ENCODE results near the gene KRT24.

KRT24 gene

DNA sequence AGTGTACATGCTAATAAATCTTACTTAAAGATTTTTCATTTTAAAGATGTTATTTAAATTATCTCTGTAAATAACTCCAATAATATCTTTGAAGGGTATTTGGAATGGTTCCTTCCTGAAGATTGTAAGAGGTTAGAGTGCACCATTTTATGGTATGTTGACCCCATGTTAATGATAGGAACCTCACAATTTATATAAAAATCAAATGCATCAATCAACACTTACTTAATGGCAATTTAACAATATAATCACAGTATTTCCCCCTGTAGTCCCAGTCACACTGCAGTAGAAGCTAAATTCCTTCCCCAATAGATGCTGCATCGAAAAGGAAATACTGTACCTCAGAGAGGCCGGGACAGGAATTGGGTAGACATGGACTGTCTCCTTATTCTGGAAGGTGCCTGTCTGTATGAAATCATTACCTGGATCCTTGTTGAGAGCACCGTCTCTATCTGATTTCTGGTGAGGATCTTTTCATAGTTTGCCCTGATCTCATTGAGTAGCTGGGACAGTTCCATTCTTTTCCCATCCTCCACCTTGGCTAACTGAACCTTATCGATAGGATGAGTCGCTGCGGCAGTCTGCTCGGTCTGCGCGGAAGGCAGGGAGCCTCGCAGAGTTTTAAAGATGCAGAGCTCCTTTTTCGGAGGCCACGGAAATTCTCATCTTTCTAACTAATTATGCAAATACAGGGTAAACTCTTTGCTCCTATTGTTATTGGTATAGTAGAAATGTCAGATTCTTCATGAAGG is 38.8 kb downstream of the KRT24 start, which contains the start of gene KRT222:
TSS of gene KRT222 (minus strand) at position 596 of the 752 bp plus-strand sequence. CDS start at position 518, 78 bp downstream.
- peaks cover 5% of the 10 kb centered on the region for H3K4me1 Mint-ChIP-seq
- ATAC-seq (no peak), DNase-seq (ENCODE audit: low spot score in 2 of 2) (no peak)
- H3K9me3 Mint-ChIP-seq: no peaks in the 10 kb centered on the region
- no peaks in the 10 kb centered on the region for H3K36me3 Mint-ChIP-seq
- H3K27ac Mint-ChIP-seq: no peak within 1 kb of the TSS
- H3K4me3 Mint-ChIP-seq: no peak within 1 kb of the TSS

DNA sequence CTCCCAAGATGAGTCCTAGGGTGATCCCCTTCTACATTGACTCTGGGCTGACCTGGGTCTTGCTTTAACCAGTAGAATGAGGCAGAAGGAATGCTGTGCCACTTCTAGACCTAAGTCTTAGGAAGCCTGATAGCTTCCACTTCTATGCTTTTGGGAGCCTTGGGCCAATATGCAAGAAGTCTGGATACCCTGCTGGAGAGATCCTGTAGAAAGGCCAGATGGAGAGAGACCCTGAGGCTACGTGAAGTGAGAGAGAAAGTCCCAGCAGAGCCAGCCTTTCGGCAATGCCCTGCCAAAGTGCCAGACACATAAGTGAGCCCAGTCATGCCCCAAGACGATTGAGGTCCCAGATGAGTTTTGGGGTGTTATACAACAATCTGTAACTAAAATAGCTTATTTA is 40.3 kb downstream of the KRT24 start:
- Mint-ChIP-seq H3K9me3 (no peaks in the 10 kb centered on the region), H3K4me1 (peaks cover 5% of the 10 kb centered on the region), H3K36me3 (no peaks in the 10 kb centered on the region), H3K27ac (no peak overlapping the region), H3K4me3 (no peak overlapping the region)
- ATAC-seq (no peak), DNase-seq (ENCODE audit: low spot score in 2 of 2) (no peak)

DNA sequence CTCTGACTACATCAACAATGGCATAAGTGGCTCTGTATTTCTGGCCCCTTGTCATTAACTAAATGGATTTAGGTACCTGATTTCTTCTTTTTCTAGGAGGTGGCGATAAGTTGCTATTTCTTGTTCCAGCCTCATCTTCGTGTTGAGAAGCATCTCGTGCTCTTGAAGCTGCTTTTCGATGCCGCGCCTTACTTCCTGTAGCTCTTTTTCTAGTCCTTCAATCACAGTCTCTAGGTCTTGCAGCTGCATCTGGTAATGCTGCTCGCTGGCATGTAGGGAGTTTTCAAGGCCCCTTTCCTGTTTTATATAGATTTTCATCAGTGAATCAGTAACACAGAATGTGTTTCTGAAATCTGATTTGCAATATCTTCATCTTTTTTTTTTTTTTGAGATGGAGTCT is 43.6 kb downstream of the KRT24 start:
- DNase-seq (ENCODE audit: low spot score in 2 of 2): no peak
- no peaks in the 10 kb centered on the region for H3K9me3 Mint-ChIP-seq
- no peak overlapping the region for H3K27ac Mint-ChIP-seq
- H3K4me3 Mint-ChIP-seq: no peak overlapping the region
- H3K4me1 Mint-ChIP-seq: peaks cover 2% of the 10 kb centered on the region
- no peak for ATAC-seq
- no peaks in the 10 kb centered on the region for H3K36me3 Mint-ChIP-seq

GRCh38 chr17:40658396-40658795 is 45.2 kb downstream of the KRT24 start:
- H3K4me3 Mint-ChIP-seq: no peak overlapping the region
- no peaks in the 10 kb centered on the region for H3K36me3 Mint-ChIP-seq
- DNase-seq (ENCODE audit: low spot score in 2 of 2) (no peak), ATAC-seq (no peak)
- H3K4me1 Mint-ChIP-seq: no peaks in the 10 kb centered on the region
- no peak overlapping the region for H3K27ac Mint-ChIP-seq
- no peaks in the 10 kb centered on the region for H3K9me3 Mint-ChIP-seq

DNA sequence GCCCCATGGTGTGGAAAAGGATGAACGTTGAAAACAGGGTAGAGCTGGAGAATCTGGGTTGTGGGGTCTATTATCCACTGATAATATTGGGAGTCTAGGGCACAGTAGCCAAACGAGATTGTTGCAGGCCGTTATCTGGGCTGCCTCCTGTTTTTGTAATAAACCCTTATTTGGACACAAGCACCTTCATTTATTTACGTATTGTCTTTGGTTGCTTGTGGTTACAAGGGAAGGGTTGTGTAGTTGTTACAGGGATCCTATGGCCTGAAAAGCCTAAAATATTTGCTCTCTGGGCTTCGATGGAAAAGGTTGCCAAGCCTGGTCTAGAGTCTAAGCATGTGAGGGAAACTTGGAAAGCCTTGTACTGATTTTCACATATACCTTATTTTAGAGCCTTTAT is 51.6 kb downstream of the KRT24 start:
- DNase-seq (ENCODE audit: low spot score in 2 of 2) (no peak), ATAC-seq (no peak)
- Mint-ChIP-seq H3K36me3 (peaks cover 20% of the 10 kb centered on the region), H3K4me3 (no peak overlapping the region), H3K27ac (no peak overlapping the region), H3K4me1 (peaks cover 9% of the 10 kb centered on the region), H3K9me3 (no peaks in the 10 kb centered on the region)

DNA sequence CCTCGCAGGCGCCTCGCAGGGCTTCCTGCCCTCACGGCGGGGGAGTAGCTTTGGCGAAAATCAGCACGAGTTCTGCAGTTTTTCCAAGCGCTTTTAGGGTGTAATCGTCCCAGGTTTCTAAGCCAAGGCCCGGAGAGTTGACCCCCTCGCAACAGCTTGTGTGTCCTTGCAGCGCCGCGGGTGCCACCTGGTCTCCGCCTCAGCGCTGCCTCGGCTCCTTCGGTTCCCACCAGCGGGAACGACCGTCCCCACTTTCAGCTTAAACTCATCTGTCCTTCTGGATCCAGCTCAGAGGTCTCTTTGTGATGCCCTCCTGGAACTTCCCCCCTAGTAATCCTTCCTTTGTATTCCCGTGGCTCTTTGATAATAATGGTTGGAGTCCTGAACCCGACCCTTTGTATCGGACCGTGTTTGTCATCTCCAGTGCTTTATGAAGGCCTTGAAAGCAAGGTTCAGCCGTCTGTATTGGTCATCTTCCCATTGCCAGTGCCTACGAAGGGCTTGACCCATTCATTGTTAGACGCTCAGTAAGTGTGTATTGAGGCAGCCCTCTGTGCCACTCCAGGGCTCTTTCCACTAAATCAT is 55.1 kb downstream of the KRT24 start:
- peaks cover 46% of the 10 kb centered on the region for H3K36me3 Mint-ChIP-seq
- peak overlapping the region; percentile 100 for H3K27ac Mint-ChIP-seq
- peak overlapping the region; percentile 98 for H3K4me3 Mint-ChIP-seq
- peaks cover 26% of the 10 kb centered on the region for H3K4me1 Mint-ChIP-seq
- no peak for DNase-seq (ENCODE audit: low spot score in 2 of 2)
- no peaks in the 10 kb centered on the region for H3K9me3 Mint-ChIP-seq
- ATAC-seq: peak; percentile 36

Measured in stimulated activated effector memory CD8-positive, alpha-beta T cell treated with anti-CD3 and anti-CD28 coated beads, Interleukin-12 subunit alpha, Interleukin-12 subunit beta, amount 100 ng/mL, for 72 hours (primary cell).